Tibial nerve (tissue), 4 donors: ENCODE data around the gene STEAP1B. TPM values are rescaled to one million over a fixed set of nuclear protein-coding genes. Genes with fewer than 3 reads are reported as not detected.

Source experiments
- DNase-seq, 2 donors: peaks; one replicate each; pipeline ENCODE4 v3.0.0-alpha.2; 2019; ENCODE audit warnings: low spot score in 2 of 2
- H3K27ac ChIP-seq, 4 donors: fragments of 200-600 bp; sonication (generic) in 3 of 4; one replicate each; pipeline ENCODE4 v1.5.1; 2017 to 2019; ENCODE audit warnings: mild to moderate bottlenecking in 1 of 4
- H3K27me3 ChIP-seq, 2 donors: fragments of 200-600 bp; sonication (generic) in 1 of 2; one replicate each; pipeline versions ENCODE4 v1.5.1 to v1.6.0; 2017 to 2019
- H3K36me3 ChIP-seq, 3 donors: fragments of 200-600 bp; sonication (generic); one replicate each; pipeline ENCODE4 v1.5.1; 2018 to 2019
- H3K4me1 ChIP-seq, 4 donors: fragments of 200-600 bp; sonication (generic) in 3 of 4; one replicate each; pipeline ENCODE4 v1.5.1; 2017 to 2019
- H3K4me3 ChIP-seq, 4 donors: fragments of 200-600 bp; sonication (generic) in 3 of 4; one replicate each; pipeline ENCODE4 v1.5.1; 2017 to 2019; ENCODE audit warnings: mild to moderate bottlenecking in 1 of 4, moderate library complexity in 1 of 4
- H3K9me3 ChIP-seq, 4 donors: fragments of 200-600 bp; sonication (generic) in 3 of 4; one replicate each; pipeline ENCODE4 v1.5.1; 2017 to 2019
- EP300 ChIP-seq, 2 donors: sonication (generic); formaldehyde crosslinking; IDR thresholded peaks; one replicate each; pipeline ENCODE4 v1.6.1; 2017; ENCODE audit warnings: antibody characterized with exemption in 2 of 2, mild to moderate bottlenecking in 1 of 2
- POLR2A ChIP-seq, 2 donors: fragments of 450-650 bp; IDR thresholded peaks; one replicate each; pipeline ENCODE4 v1.6.1; 2017; ENCODE audit warnings: antibody characterized with exemption in 2 of 2, mild to moderate bottlenecking in 2 of 2, moderate library complexity in 2 of 2
- WGBS, 2 donors: methylation state at CpG; one replicate each; pipeline ENCODE4 v1.1.5; 2018; 5-methylcytosine and 5-hydroxymethylcytosine counted together
- total RNA-seq, 4 donors: library from RNA; depleted of rRNA; stranded (reverse); fragments of >200 nt; gene quantifications; one replicate each; pipeline ENCODE4 v1.1.0, GENCODE V29; 2016
- TF ChIP-seq, protein P1 (sequence below), 5 experiments: fragments of 200-600 bp in 3 of 5; fragments of 450-650 bp in 2 of 5; sonication (generic) in 3 of 5; IDR thresholded peaks; one replicate each; pipeline ENCODE4 v1.5.1; 2016 to 2019; ENCODE audit warnings: antibody characterized with exemption in 5 of 5, mild to moderate bottlenecking in 3 of 5, moderate library complexity in 2 of 5

Gene STEAP1B
- total RNA-seq, 4 donors from 2014 or later = 4.2 to 20.5 (median 14.0) TPM

- TF ChIP-seq, protein P1, sequence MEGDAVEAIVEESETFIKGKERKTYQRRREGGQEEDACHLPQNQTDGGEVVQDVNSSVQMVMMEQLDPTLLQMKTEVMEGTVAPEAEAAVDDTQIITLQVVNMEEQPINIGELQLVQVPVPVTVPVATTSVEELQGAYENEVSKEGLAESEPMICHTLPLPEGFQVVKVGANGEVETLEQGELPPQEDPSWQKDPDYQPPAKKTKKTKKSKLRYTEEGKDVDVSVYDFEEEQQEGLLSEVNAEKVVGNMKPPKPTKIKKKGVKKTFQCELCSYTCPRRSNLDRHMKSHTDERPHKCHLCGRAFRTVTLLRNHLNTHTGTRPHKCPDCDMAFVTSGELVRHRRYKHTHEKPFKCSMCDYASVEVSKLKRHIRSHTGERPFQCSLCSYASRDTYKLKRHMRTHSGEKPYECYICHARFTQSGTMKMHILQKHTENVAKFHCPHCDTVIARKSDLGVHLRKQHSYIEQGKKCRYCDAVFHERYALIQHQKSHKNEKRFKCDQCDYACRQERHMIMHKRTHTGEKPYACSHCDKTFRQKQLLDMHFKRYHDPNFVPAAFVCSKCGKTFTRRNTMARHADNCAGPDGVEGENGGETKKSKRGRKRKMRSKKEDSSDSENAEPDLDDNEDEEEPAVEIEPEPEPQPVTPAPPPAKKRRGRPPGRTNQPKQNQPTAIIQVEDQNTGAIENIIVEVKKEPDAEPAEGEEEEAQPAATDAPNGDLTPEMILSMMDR (IDR thresholded peaks at IDR 0.05) = no peak
- TF ChIP-seq EP300 (IDR thresholded peaks at IDR 0.05) = no peak
- no peak for TF ChIP-seq POLR2A (IDR thresholded peaks at IDR 0.05)
- no peak for DNase-seq
- H3K36me3 ChIP-seq = no peaks in the 10 kb centered on the region
- no peaks in the 10 kb centered on the region for H3K4me1 ChIP-seq
- no peaks in the 10 kb centered on the region for H3K27me3 ChIP-seq
- WGBS, 2 donors = 82 to 85% methylated on average over 6 of the region's 6 CpGs
- H3K9me3 ChIP-seq = no peaks in the 10 kb centered on the region
- no peak overlapping the region for H3K4me3 ChIP-seq
- no peak overlapping the region for H3K27ac ChIP-seq
Measured at GRCh38 chr7:22372863-22373262, 127.1 kb downstream of the STEAP1B start.

DNA sequence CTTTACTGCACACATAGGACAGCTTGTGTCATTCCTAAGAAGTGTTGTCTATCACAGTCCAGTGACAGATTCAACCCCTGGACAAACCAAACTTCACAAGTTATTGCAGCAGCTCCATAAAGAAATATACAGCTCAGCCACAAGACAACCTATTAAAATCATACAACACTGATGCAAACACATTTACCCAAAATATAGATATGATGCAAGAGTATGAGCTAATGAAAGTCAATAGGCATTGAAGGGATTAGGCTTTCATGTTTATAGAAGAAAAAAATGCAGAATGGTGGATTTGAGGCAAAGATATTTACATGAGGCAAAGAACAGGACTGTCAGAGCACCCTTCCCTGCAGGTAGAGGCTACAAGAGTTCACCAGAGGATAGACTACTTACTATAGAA is 128.1 kb downstream of the STEAP1B start:
- H3K27ac ChIP-seq = no peak overlapping the region
- no peaks in the 10 kb centered on the region for H3K9me3 ChIP-seq
- TF ChIP-seq POLR2A (IDR thresholded peaks at IDR 0.05) (no peak), EP300 (IDR thresholded peaks at IDR 0.05) (no peak)
- TF ChIP-seq, protein P1 (IDR thresholded peaks at IDR 0.05) = no peak
- H3K4me1 ChIP-seq = no peaks in the 10 kb centered on the region
- no peaks in the 10 kb centered on the region for H3K36me3 ChIP-seq
- no peaks in the 10 kb centered on the region for H3K27me3 ChIP-seq
- DNase-seq = no peak
- H3K4me3 ChIP-seq = no peak overlapping the region

Other genes with a start within 250 kb of the STEAP1B start
- 100 to 1,000 TPM in 1 of 4 donors, 10 to 100 TPM in 3; 63.3 to 121 (median 76.9) TPM for gene RAPGEF5, start 143.0 kb downstream of the STEAP1B start, total RNA-seq
- gene IL6, start 227.0 kb upstream of the STEAP1B start, total RNA-seq = 10 to 100 TPM in 1 of 4 donors, 1 to 10 TPM in 2, not detected in 1; 3.3 to 16.4 (median 6.3) TPM